Thymus (tissue), 11 donors: Measurements from ENCODE around the gene RPL10. TPM values are rescaled to one million over a fixed set of nuclear protein-coding genes. Genes with fewer than 3 reads are reported as not detected.
"Not testable (repeated sequence)": the region's sequence is repeated elsewhere in the genome, so short reads cannot be mapped to it uniquely, and the experiment has no call there.

Experiments used
- DNase-seq, 9 donors: peaks; one replicate each; pipeline ENCODE4 v3.0.0-alpha.2; 2013; ENCODE audit warnings: low spot score in 9 of 9, low read depth in 6 of 9, missing footprints in 1 of 9
- H3K27ac ChIP-seq, 2 donors: one replicate each; pipeline ENCODE4 v1.5.1; 2013; ENCODE audit warnings: control low read depth in 1 of 2, low read depth in 1 of 2, low read length in 1 of 2, mild to moderate bottlenecking in 1 of 2, moderate library complexity in 1 of 2
- H3K27me3 ChIP-seq, 2 donors: one replicate each; pipeline ENCODE4 v1.5.1; 2013; ENCODE audit warnings: low read length in 1 of 2; ENCODE audit not compliant: control insufficient read depth in 2 of 2, insufficient read depth in 1 of 2
- H3K36me3 ChIP-seq, 2 donors: one replicate each; pipeline ENCODE4 v1.5.1; 2013; ENCODE audit warnings: low read length in 1 of 2, mild to moderate bottlenecking in 1 of 2, moderate library complexity in 1 of 2; ENCODE audit not compliant: control insufficient read depth in 2 of 2, insufficient read depth in 2 of 2
- H3K4me1 ChIP-seq, 2 donors: one replicate each; pipeline ENCODE4 v1.5.1; 2013; ENCODE audit warnings: low read length in 2 of 2; ENCODE audit not compliant: control insufficient read depth in 2 of 2, insufficient read depth in 2 of 2
- H3K4me3 ChIP-seq, 2 donors: one replicate each; pipeline ENCODE4 v1.5.1; 2013; ENCODE audit warnings: low read length in 2 of 2, control low read depth in 1 of 2, mild to moderate bottlenecking in 1 of 2
- H3K9me3 ChIP-seq, 2 donors: one replicate each; pipeline ENCODE4 v1.5.1; 2013; ENCODE audit warnings: low read length in 1 of 2, mild to moderate bottlenecking in 1 of 2; ENCODE audit not compliant: control insufficient read depth in 2 of 2, insufficient read depth in 1 of 2
- WGBS: extraction: QIAGEN DNeasy Blood & Tissue Kit; methylation state at CpG from one replicate; pipeline ENCODE4 v1.1.7; 2013; 5-methylcytosine and 5-hydroxymethylcytosine counted together
- polyA plus RNA-seq: library from polyadenylated mRNA; stranded (reverse); fragments of 200-250 nt; gene quantifications from one replicate; pipeline ENCODE4 v1.2.3, GENCODE V29; 2013
- total RNA-seq: library from RNA; stranded (reverse); fragments of 120-200 nt; gene quantifications from one replicate; pipeline ENCODE4 v1.2.4, GENCODE V29; 2013
- donor health status: healthy.

RPL10 gene
- total and polyA plus RNA-seq, 2 donors = 5,085 to 5,714 TPM

DNA sequence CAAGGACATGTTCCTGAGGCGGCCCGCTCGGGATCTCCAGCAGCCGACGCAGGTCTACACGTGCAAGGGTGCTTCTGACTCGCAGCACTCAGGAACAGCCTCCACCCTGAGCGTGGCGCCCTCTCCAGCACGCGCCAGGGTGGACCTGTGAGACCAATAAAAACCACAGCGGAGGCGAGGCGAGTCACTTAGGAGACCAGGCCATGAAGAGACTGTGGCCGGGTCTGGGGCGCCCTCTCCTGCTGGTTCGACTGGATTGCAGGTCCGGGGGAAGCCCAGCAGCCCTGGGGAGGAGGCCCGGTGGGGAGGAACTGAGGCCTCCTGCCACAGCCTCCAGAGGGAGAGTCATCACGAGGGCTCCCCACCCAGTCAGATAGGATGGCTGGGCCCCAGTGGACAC lies 10.1 kb upstream of the RPL10 start:
- H3K27me3 ChIP-seq, DNase-seq, H3K4me1 ChIP-seq, H3K4me3 ChIP-seq, H3K27ac ChIP-seq, H3K9me3 ChIP-seq, H3K36me3 ChIP-seq: not testable (repeated sequence)
- no CpG with 5 or more reads among the region's 20 CpGs for WGBS

DNA sequence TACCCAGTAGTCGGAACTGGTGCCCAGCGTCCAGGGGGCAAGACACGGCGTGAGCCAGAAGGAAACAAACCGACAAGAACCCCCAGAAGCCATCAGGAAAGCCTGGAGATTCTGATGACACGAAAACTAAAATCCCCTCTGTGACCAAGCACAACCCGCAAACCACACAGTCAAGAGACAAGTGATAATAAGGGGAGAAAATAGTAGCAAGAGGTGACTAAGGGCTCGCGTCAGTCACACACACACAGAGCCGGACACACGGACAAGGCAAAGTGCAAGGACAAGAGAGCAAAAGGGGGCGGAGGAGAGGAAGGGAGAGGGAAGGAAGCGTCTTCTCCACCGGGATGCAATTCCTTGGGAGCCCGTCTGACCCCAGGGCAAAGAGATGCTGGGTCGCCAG lies 9.5 kb upstream of the RPL10 start:
- H3K4me3 ChIP-seq, H3K4me1 ChIP-seq, H3K27me3 ChIP-seq, H3K36me3 ChIP-seq, H3K9me3 ChIP-seq, DNase-seq, H3K27ac ChIP-seq: not testable (repeated sequence)
- WGBS = no CpG with 5 or more reads among the region's 16 CpGs

DNA sequence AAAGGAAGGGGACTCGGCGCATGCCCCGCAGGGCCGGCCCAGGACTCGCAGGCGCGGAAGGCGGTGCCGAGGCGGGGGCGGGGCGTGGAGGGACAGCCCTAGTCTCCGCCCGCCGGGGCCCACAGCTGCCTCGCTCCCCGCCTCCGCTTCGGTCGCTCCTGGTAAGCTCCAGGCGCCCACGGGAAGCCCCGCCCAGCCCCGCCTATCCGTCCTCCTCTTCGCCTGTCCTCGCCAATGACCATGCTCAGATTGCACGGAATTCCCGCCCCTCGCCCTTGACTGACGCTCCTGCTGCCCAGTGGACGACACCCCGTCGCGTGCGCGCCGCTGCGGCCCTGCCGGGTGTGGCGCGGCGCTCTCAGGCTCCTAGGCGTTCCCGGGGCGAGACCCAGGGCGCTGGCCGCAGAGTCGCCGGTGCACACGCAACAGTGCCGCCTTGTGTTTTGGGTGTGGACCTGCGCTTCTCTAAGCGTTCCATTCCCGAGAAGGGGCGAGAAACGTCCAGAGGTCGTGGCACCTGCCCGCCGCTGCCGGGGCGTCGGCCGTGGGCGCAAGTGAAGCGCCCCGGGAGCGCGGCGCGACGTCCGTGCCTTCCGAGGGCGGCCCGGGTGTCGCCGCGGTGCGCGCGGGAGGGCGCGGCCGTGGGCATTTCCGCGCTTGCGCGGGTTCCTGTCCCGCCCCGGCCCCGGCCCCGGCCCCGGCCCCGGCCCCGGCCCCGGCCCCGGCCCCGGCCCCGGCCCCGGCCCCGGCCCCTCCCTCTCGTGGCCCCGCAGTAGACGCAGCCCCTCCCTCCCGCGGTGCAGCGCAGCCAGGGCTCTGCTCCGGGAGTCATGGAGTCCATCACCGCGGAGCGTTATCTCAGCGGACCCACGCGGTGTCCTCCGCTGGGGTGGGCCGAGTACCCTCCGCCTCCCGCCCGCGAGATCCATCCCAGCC lies 8.1 kb upstream of the RPL10 start:
- not testable (repeated sequence) for H3K36me3 ChIP-seq, DNase-seq, H3K4me3 ChIP-seq, H3K27ac ChIP-seq, H3K9me3 ChIP-seq, H3K27me3 ChIP-seq, H3K4me1 ChIP-seq
- 0% methylated on average over 28 of the region's 121 CpGs for WGBS

DNA sequence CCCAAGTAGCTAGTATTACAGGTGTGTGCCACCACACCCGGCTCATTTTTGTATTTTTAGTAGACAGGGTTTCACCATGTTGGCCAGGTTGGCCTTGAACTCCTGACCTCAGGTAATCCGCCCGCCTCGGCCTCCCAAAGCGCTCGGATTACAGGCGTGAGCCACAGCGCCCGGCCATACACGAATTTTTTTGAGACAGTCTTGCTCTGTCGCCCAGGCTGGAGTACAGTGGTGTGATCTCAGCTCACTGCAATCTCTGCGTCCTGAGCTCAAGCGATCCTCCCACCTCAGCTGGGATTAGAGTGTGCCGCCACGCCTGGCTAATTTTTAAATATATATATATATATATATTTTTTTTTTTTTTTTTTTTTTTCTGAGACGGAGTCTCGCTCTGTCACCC lies 1.8 kb upstream of the RPL10 start:
- WGBS = 97% methylated on average over 15 of the region's 17 CpGs
- DNase-seq, H3K27me3 ChIP-seq, H3K4me3 ChIP-seq, H3K9me3 ChIP-seq, H3K27ac ChIP-seq: not testable (repeated sequence)
- peaks cover 0 to 15% of the 10 kb centered on the region in 2 donors for H3K4me1 ChIP-seq
- peaks cover 19 to 24% of the 10 kb centered on the region in 2 donors for H3K36me3 ChIP-seq

DNA sequence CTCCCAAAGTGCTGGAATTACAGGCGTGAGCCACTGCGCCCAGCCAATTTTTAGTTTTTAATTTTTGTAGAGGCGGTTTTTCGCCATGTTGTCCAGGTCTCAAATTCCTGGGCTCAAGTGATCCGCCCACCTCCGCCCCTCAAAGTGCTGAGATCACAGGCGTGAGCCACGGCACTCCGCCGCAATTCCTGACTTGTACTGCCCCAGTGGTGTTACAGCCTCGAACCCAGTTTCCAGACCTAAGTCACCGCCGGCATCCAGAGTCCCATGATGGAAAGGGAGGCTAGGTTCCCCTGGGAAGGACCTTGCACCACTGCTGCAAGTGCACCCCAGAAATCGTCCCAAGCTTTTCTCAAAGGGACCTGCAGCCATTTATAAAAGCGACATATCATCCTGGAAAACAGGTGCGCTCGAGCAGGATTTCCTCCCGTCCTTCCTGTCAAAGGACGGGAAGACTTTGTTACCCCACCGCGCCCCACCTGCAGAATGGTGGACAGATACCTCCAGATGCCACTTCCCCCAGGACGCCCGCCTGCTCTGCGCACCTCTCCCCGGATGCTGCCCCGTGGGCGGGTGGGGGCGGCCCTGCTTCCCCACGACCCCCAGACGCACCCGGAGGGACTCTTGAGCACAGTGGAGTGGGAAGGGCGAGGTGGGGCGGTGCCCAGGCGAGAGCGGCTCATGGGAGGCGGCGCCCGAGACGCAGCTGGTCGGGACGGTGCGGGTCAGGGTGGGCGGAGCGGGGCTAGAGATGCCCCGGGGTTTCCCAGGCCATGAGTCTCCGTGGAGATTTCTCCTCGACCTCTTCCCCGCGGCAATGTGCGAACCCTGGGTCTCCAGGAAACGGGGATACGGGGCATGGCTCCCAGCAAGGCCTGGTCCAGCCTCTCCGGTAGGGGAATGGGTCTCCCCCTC lies 947 bp upstream of the RPL10 start:
- H3K4me1 ChIP-seq = peaks cover 0 to 15% of the 10 kb centered on the region in 2 donors
- H3K9me3 ChIP-seq = no peaks in the 10 kb centered on the region
- peak overlapping the region; percentile 54 to 74 for H3K4me3 ChIP-seq
- 6% methylated on average over 53 of the region's 53 CpGs for WGBS
- H3K27ac ChIP-seq = peak overlapping the region; percentile 91 to 96
- H3K36me3 ChIP-seq = peaks cover 21 to 26% of the 10 kb centered on the region in 2 donors
- H3K27me3 ChIP-seq = no peaks in the 10 kb centered on the region
- DNase-seq = peak in 2 of 9 donors; percentile 19 to 55

DNA sequence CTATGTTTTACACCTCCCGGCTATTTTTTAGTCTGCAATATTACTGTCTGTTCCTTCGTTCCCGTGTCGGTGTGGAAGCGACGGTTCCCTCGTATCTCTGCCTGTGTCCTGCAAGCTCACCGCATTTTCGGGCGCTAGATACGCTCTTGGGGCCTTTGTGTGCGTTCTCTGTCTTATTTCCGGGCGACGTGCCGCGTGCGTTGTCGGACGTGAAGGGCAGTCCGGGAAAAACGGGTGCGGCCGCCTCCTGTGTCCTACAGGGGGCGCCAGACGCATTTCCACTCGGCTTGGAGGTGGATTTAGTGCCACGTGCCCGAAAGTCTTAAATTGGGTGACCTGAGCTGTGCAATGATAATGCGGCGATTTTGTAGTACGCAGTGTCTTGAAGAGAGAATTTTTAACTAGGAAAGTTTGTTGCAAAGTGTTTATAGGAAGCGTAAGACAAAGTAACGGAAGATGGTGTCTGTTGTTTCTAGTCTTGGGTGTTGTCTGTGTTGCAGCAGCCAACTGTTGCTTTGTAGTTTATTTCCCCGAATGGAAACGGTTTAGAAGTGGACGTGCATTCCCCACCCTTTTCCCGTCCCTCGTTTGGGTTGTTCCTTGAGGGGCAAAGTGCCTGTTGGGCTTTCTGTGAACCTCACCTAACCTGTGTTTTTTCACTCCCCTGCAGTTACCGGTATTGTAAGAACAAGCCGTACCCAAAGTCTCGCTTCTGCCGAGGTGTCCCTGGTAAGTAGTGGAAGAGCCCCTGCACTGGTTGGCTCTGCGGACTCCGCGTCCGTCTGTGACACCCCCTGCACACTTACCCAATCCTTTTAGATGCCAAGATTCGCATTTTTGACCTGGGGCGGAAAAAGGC lies 720 bp downstream of the RPL10 start:
- H3K27me3 ChIP-seq = no peaks in the 10 kb centered on the region
- H3K4me1 ChIP-seq = peaks cover 0 to 15% of the 10 kb centered on the region in 2 donors
- no peaks in the 10 kb centered on the region for H3K9me3 ChIP-seq
- 3% methylated on average over 49 of the region's 49 CpGs for WGBS
- peak overlapping the region; percentile 91 to 96 for H3K27ac ChIP-seq
- peak; percentile 48 to 92 (median 78) for DNase-seq
- peaks cover 23 to 26% of the 10 kb centered on the region in 2 donors for H3K36me3 ChIP-seq
- peak overlapping the region; percentile 54 to 74 for H3K4me3 ChIP-seq

DNA sequence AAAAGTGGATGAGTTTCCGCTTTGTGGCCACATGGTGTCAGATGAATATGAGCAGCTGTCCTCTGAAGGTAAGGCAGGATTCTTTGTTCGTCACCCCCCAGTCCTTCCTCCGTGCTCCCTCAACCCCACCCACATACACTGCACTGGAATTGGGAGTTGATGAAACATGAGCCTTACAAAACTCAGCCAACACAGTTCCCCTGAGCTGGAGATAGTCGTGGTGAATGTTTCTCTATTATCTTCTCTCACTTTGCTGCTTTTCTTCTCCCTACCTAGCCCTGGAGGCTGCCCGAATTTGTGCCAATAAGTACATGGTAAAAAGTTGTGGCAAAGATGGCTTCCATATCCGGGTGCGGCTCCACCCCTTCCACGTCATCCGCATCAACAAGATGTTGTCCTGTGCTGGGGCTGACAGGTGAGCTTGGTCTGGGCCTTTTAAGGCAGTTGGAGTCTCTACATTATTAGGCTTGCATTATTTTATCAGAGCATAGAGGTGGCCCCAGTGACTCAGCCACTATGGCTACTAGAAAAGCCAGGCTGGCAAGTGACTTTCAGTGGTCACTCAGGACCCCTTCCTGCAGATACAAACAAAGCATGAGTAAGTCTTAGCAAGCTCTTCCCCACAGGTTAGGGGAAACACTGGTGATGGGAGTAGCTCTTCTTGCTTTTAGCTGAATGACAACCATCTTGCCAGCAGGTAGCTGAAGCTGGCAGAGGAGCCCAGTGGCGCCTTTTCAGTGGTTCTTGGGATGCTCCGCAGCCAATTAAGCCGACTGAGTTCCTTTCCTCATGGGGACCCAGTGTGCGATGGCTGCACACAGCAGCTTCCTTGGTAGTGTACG lies 1.6 kb downstream of the RPL10 start:
- Histone ChIP-seq H3K4me1 (peaks cover 0 to 15% of the 10 kb centered on the region in 2 donors), H3K27ac (peak overlapping the region; percentile 15 to 91), H3K27me3 (no peaks in the 10 kb centered on the region), H3K36me3 (peaks cover 23 to 26% of the 10 kb centered on the region in 2 donors), H3K9me3 (no peaks in the 10 kb centered on the region), H3K4me3 (peak overlapping the region; percentile 54 to 74)
- DNase-seq = no peak
- WGBS = 54% methylated on average over 14 of the region's 14 CpGs

DNA sequence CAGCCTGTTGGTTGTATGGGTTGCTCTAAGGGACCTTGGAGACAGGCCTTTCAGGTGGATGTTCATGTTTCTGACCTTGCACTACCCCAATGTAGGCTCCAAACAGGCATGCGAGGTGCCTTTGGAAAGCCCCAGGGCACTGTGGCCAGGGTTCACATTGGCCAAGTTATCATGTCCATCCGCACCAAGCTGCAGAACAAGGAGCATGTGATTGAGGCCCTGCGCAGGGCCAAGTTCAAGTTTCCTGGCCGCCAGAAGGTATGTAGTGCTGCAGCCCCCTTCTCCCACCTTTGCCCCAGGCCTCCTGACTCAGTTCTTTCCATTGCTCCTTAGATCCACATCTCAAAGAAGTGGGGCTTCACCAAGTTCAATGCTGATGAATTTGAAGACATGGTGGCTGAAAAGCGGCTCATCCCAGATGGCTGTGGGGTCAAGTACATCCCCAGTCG lies 2.2 kb downstream of the RPL10 start:
- not testable (repeated sequence) for DNase-seq, H3K4me3 ChIP-seq, H3K27me3 ChIP-seq, H3K27ac ChIP-seq, H3K9me3 ChIP-seq
- Histone ChIP-seq H3K36me3 (peaks cover 23 to 26% of the 10 kb centered on the region in 2 donors), H3K4me1 (peaks cover 0 to 15% of the 10 kb centered on the region in 2 donors)
- WGBS = 98% methylated on average over 6 of the region's 6 CpGs
